ENCODE measurements around the gene DCLK3.
A peak's percentile ranks its signal among the peaks of the same experiment; 100 is the strongest.

The DCLK3 gene

GRCh38 chr3:36769926-36770325, 5.6 kb upstream of the DCLK3 start:
- no peak for DNase-seq (ENCODE audit: low read depth, low spot score)

GRCh38 chr3:36765104-36765503, 751 bp upstream of the DCLK3 start:
- no peak for DNase-seq (ENCODE audit: low read depth, low spot score)

- no peak for DNase-seq (ENCODE audit: low read depth, low spot score)
Measured at GRCh38 chr3:36764704-36765038, 318 bp upstream of the DCLK3 start.

- DNase-seq (ENCODE audit: low read depth, low spot score), result no peak
Measured at GRCh38 chr3:36762918-36763849, 1.2 kb downstream of the DCLK3 start.

GRCh38 chr3:36761779-36762178, 2.6 kb downstream of the DCLK3 start:
- no peak for DNase-seq (ENCODE audit: low read depth, low spot score)

- no peak for DNase-seq (ENCODE audit: low read depth, low spot score)
Measured at GRCh38 chr3:36756269-36756668, 8.1 kb downstream of the DCLK3 start.

GRCh38 chr3:36751326-36751725, 13.0 kb downstream of the DCLK3 start:
- DNase-seq (ENCODE audit: low read depth, low spot score), result no peak

- DNase-seq (ENCODE audit: low read depth, low spot score), result no peak
Measured at GRCh38 chr3:36750737-36751136, 13.6 kb downstream of the DCLK3 start.

GRCh38 chr3:36744763-36745162, 19.6 kb downstream of the DCLK3 start:
- DNase-seq (ENCODE audit: low read depth, low spot score), result no peak

- DNase-seq (ENCODE audit: low read depth, low spot score), result no peak
Measured at GRCh38 chr3:36743826-36744225, 20.5 kb downstream of the DCLK3 start.

GRCh38 chr3:36741285-36741684, 23.1 kb downstream of the DCLK3 start:
- DNase-seq (ENCODE audit: low read depth, low spot score), result no peak

GRCh38 chr3:36740787-36741186, 23.6 kb downstream of the DCLK3 start:
- no peak for DNase-seq (ENCODE audit: low read depth, low spot score)

GRCh38 chr3:36738702-36739101, 25.7 kb downstream of the DCLK3 start:
- DNase-seq (ENCODE audit: low read depth, low spot score), result no peak

GRCh38 chr3:36736301-36736700, 28.1 kb downstream of the DCLK3 start:
- peak; percentile 40 for DNase-seq (ENCODE audit: low read depth, low spot score)

GRCh38 chr3:36734742-36735141, 29.6 kb downstream of the DCLK3 start:
- no peak for DNase-seq (ENCODE audit: low read depth, low spot score)

GRCh38 chr3:36733723-36734122, 30.6 kb downstream of the DCLK3 start:
- DNase-seq (ENCODE audit: low read depth, low spot score), result no peak

GRCh38 chr3:36733162-36733696, 31.1 kb downstream of the DCLK3 start:
- DNase-seq (ENCODE audit: low read depth, low spot score), result no peak

- DNase-seq (ENCODE audit: low read depth, low spot score), result no peak
Measured at GRCh38 chr3:36730966-36731365, 33.4 kb downstream of the DCLK3 start.

- peak; percentile 70 for DNase-seq (ENCODE audit: low read depth, low spot score)
Measured at GRCh38 chr3:36729204-36730056, 34.9 kb downstream of the DCLK3 start.

- DNase-seq (ENCODE audit: low read depth, low spot score), result peak; percentile 54
Measured at GRCh38 chr3:36714343-36715086, 49.8 kb downstream of the DCLK3 start.

GRCh38 chr3:36713904-36714303, 50.4 kb downstream of the DCLK3 start:
- DNase-seq (ENCODE audit: low read depth, low spot score), result no peak

- DNase-seq (ENCODE audit: low read depth, low spot score), result no peak
Measured at GRCh38 chr3:36710606-36711005, 53.7 kb downstream of the DCLK3 start.

All from astrocyte of the hippocampus (primary cell).